Tibial nerve (tissue), 3 donors: Measurements from ENCODE around the gene ADRM1.

ENCODE experiments used
- POLR2A ChIP-seq, 2 donors: fragments of 450-650 bp; IDR thresholded peaks; one replicate each; pipeline ENCODE4 v1.6.1; 2017; ENCODE audit warnings: antibody characterized with exemption in 2 of 2, mild to moderate bottlenecking in 2 of 2, moderate library complexity in 2 of 2
- TF ChIP-seq, protein P1 (sequence below), 5 experiments: fragments of 200-600 bp in 3 of 5; fragments of 450-650 bp in 2 of 5; sonication (generic) in 3 of 5; IDR thresholded peaks; one replicate each; pipeline ENCODE4 v1.5.1; 2016 to 2019; ENCODE audit warnings: antibody characterized with exemption in 5 of 5, mild to moderate bottlenecking in 3 of 5, moderate library complexity in 2 of 5

DNA sequence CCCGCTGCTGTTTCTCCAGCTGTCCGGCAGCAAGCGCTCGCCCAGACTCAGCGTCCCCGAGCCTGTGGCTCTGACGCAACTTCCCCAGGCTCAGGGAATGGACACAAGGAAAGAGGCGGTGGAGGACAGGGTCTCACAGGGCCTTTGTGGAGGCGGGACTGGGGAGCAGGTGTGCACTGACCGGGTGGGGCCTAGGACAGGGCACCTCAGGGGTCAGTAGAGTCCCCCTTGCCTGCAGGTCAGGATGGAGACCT is 44.3 kb downstream of the ADRM1 start:
- no peak for TF ChIP-seq POLR2A (IDR thresholded peaks at IDR 0.05)
- TF ChIP-seq, protein P1, sequence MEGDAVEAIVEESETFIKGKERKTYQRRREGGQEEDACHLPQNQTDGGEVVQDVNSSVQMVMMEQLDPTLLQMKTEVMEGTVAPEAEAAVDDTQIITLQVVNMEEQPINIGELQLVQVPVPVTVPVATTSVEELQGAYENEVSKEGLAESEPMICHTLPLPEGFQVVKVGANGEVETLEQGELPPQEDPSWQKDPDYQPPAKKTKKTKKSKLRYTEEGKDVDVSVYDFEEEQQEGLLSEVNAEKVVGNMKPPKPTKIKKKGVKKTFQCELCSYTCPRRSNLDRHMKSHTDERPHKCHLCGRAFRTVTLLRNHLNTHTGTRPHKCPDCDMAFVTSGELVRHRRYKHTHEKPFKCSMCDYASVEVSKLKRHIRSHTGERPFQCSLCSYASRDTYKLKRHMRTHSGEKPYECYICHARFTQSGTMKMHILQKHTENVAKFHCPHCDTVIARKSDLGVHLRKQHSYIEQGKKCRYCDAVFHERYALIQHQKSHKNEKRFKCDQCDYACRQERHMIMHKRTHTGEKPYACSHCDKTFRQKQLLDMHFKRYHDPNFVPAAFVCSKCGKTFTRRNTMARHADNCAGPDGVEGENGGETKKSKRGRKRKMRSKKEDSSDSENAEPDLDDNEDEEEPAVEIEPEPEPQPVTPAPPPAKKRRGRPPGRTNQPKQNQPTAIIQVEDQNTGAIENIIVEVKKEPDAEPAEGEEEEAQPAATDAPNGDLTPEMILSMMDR (IDR thresholded peaks at IDR 0.05) = no peak
